ENCODE measurements around the gene ERI3.
A peak's percentile ranks its signal among the peaks of the same experiment; 100 is the strongest.

The ERI3 gene, protein sequence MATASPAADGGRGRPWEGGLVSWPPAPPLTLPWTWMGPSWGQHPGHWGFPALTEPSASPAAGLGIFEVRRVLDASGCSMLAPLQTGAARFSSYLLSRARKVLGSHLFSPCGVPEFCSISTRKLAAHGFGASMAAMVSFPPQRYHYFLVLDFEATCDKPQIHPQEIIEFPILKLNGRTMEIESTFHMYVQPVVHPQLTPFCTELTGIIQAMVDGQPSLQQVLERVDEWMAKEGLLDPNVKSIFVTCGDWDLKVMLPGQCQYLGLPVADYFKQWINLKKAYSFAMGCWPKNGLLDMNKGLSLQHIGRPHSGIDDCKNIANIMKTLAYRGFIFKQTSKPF

DNA sequence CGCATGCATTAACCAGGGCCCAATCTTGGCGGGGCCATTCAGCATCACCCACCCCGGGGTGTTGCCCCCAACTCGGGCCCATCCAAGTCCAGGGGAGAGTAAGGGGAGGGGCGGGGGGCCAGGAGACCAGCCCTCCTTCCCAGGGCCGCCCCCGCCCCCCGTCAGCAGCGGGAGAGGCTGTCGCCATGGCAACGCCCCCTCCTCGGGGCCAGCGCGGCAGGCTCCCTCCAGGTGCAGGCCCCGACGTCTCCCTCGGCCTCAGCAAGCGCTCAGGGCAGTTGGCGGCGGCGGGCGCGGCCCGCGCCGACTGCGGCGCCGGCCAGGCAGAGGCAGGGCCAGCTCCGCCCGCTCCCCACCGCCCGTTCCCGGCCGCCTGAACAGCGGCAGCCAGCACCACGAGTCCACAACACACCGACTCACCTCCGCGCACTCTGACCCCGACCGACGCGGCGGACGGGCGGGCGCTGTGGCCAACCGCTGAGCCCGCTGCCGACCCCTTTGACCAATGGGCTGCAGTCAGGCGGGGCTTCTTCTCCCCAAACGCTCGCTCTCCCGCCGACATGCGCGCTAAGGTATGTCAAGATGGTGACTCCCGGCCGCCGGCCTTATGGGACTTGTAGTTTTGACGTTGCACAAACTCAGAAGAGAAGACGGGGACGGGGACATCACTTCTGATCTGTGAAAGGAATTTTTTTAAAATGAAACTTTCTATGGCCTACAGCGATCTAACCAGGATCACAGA, at the start of gene ERI3:
Gene ERI3 (minus strand): TSS at position 418 of the 742 bp plus-strand sequence. CDS start 231 bp downstream, at position 187.
- H3K36me3 ChIP-seq (ENCODE audit: insufficient read depth, low read length): no peaks in the 10 kb centered on the region
- no peaks in the 10 kb centered on the region for H3F3A ChIP-seq (ENCODE audit: low read depth)
- H2AFZ ChIP-seq (ENCODE audit: low read length): peak within 1 kb of the TSS; percentile 100
- H3K9me2 ChIP-seq (replicated peaks; ENCODE audit: low read depth, low read length): no peaks in the 10 kb centered on the region
- TF ChIP-seq EZH2phosphoT487 (IDR thresholded peaks at IDR 0.05; ENCODE audit: borderline replicate concordance): no peak
- TF ChIP-seq, protein P1, sequence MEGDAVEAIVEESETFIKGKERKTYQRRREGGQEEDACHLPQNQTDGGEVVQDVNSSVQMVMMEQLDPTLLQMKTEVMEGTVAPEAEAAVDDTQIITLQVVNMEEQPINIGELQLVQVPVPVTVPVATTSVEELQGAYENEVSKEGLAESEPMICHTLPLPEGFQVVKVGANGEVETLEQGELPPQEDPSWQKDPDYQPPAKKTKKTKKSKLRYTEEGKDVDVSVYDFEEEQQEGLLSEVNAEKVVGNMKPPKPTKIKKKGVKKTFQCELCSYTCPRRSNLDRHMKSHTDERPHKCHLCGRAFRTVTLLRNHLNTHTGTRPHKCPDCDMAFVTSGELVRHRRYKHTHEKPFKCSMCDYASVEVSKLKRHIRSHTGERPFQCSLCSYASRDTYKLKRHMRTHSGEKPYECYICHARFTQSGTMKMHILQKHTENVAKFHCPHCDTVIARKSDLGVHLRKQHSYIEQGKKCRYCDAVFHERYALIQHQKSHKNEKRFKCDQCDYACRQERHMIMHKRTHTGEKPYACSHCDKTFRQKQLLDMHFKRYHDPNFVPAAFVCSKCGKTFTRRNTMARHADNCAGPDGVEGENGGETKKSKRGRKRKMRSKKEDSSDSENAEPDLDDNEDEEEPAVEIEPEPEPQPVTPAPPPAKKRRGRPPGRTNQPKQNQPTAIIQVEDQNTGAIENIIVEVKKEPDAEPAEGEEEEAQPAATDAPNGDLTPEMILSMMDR (conservative IDR thresholded peaks at IDR 0.05; ENCODE audit: low read length): no peak
- peaks cover 10% of the 10 kb centered on the region for H4K20me1 ChIP-seq (ENCODE audit: insufficient read depth, low read length, poor library complexity, severe bottlenecking)
- H3K4me2 ChIP-seq (ENCODE audit: low read depth, low read length, poor library complexity, severe bottlenecking): peak within 1 kb of the TSS; percentile 88
- no peaks in the 10 kb centered on the region for H3K27me3 ChIP-seq (ENCODE audit: insufficient read depth, low read length, poor library complexity, severe bottlenecking)
- H3K79me2 ChIP-seq (ENCODE audit: insufficient read depth, low read length): peaks cover 30% of the 10 kb centered on the region
- peaks cover 30% of the 10 kb centered on the region for H3K4me1 ChIP-seq (ENCODE audit: insufficient read depth, low read length, poor library complexity, severe bottlenecking)
- no peaks in the 10 kb centered on the region for H3K9me3 ChIP-seq (ENCODE audit: insufficient read depth, low read depth, low read length)
- H3K4me3 ChIP-seq (ENCODE audit: low read length, poor library complexity, severe bottlenecking): peak within 1 kb of the TSS; percentile 89
- peak within 1 kb of the TSS; percentile 80 for H3K9ac ChIP-seq (ENCODE audit: low read depth, low read length, poor library complexity, severe bottlenecking)

DNA sequence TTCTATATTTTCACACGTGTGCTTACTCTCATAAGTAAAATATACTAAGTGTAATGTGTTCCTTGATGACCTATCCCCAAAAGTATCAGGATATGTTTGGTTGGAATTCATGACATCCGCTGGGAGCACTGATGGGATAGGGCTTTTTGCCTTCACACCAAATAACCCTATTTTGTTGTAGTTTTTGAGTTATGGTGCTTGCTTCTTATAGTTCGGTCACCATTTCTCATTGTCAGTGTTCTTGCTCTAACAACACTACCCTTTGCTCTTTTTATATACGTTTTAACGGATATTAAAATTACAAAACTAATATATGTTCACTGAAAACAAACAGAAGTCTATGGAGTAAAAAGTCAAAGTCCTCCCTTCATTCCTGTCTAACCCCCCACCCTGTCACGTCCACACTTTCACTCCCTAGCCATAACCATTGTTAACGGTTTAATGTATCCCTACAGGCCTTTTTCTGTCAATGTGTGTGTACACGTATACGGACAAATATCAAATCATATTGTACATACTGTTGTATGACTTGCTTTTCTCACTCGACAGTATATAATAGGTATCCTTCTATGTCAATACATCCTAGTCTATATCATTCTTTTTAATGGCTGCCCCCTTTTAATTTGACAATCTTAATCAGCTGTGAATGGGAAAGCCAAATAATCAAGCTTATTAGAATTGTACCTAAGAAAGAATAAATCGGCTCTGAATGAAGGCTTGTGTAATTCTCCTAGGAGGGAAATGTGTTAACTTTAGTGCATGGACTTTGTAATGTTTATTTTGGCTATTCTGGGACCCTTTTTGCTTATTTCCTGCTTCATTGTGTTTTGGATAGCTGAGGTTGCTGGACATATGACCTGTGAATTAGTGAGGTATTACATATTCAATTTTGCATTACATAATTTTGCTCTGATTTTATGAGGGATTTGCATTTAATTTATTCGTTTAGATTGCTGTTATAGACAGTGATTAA, 46.5 kb upstream of the ERI3 start:
- Histone ChIP-seq H3K9ac (ENCODE audit: low read depth, low read length, poor library complexity, severe bottlenecking) (no peak overlapping the region), H3K27me3 (ENCODE audit: insufficient read depth, low read length, poor library complexity, severe bottlenecking) (no peaks in the 10 kb centered on the region), H3F3A (ENCODE audit: low read depth) (peaks cover 3% of the 10 kb centered on the region; the same call in 1 of the 2 replicates), H3K4me2 (ENCODE audit: low read depth, low read length, poor library complexity, severe bottlenecking) (no peak overlapping the region), H3K9me2 (replicated peaks; ENCODE audit: low read depth, low read length) (no peaks in the 10 kb centered on the region), H3K79me2 (ENCODE audit: insufficient read depth, low read length) (peaks cover 13% of the 10 kb centered on the region), H2AFZ (ENCODE audit: low read length) (no peak overlapping the region), H3K4me3 (ENCODE audit: low read length, poor library complexity, severe bottlenecking) (no peak overlapping the region), H4K20me1 (ENCODE audit: insufficient read depth, low read length, poor library complexity, severe bottlenecking) (no peaks in the 10 kb centered on the region), H3K4me1 (ENCODE audit: insufficient read depth, low read length, poor library complexity, severe bottlenecking) (no peaks in the 10 kb centered on the region), H3K36me3 (ENCODE audit: insufficient read depth, low read length) (no peaks in the 10 kb centered on the region), H3K9me3 (ENCODE audit: insufficient read depth, low read depth, low read length) (no peaks in the 10 kb centered on the region)
- no peak for TF ChIP-seq EZH2phosphoT487 (IDR thresholded peaks at IDR 0.05; ENCODE audit: borderline replicate concordance)
- TF ChIP-seq, protein P1 (conservative IDR thresholded peaks at IDR 0.05; ENCODE audit: low read length): no peak

DNA sequence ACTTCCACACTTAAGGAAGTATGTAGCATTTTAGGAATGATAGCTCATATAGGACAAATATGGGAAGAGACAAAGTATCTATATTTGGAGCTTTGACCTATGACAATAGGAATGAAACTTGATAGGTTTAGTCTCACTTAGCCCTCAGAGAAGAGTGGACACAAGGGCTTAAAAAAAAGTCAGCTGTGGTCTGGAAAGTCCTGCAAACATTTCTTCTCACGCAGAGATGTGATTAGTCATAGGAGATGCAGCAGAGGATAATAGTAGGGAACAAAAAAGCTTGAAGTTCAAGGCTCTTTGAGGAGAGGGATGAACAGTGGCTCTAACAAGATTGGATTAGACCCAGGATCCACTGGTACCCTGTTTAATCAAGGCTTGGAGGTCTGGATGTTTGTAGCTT, 35.2 kb upstream of the ERI3 start:
- no peaks in the 10 kb centered on the region for H3K9me3 ChIP-seq (ENCODE audit: insufficient read depth, low read depth, low read length)
- no peak for TF ChIP-seq EZH2phosphoT487 (IDR thresholded peaks at IDR 0.05; ENCODE audit: borderline replicate concordance)
- TF ChIP-seq, protein P1 (conservative IDR thresholded peaks at IDR 0.05; ENCODE audit: low read length): no peak
- no peaks in the 10 kb centered on the region for H3K36me3 ChIP-seq (ENCODE audit: insufficient read depth, low read length)
- no peak overlapping the region for H2AFZ ChIP-seq (ENCODE audit: low read length)
- no peak overlapping the region for H3K4me3 ChIP-seq (ENCODE audit: low read length, poor library complexity, severe bottlenecking)
- no peaks in the 10 kb centered on the region for H3K79me2 ChIP-seq (ENCODE audit: insufficient read depth, low read length)
- H3K4me2 ChIP-seq (ENCODE audit: low read depth, low read length, poor library complexity, severe bottlenecking): no peak overlapping the region
- H3K9me2 ChIP-seq (replicated peaks; ENCODE audit: low read depth, low read length): no peaks in the 10 kb centered on the region
- no peaks in the 10 kb centered on the region for H4K20me1 ChIP-seq (ENCODE audit: insufficient read depth, low read length, poor library complexity, severe bottlenecking)
- no peaks in the 10 kb centered on the region for H3K27me3 ChIP-seq (ENCODE audit: insufficient read depth, low read length, poor library complexity, severe bottlenecking)
- no peaks in the 10 kb centered on the region for H3F3A ChIP-seq (ENCODE audit: low read depth)
- H3K9ac ChIP-seq (ENCODE audit: low read depth, low read length, poor library complexity, severe bottlenecking): no peak overlapping the region
- no peaks in the 10 kb centered on the region for H3K4me1 ChIP-seq (ENCODE audit: insufficient read depth, low read length, poor library complexity, severe bottlenecking)
